Esophagus squamous epithelium (tissue), 4 donors: ENCODE measurements around the gene HEXIM2.

ENCODE experiments used
- CTCF ChIP-seq, 6 experiments: fragments of 450-650 bp in 4 of 6; fragments of 200-600 bp in 2 of 6; sonication (generic) in 2 of 6; IDR thresholded peaks; one replicate each; pipeline ENCODE4 v1.5.1; 2016 to 2019; ENCODE audit warnings: antibody characterized with exemption in 6 of 6, mild to moderate bottlenecking in 4 of 6, moderate library complexity in 4 of 6
- POLR2A ChIP-seq, 4 donors: fragments of 450-650 bp; IDR thresholded peaks; one replicate each; pipeline ENCODE4 v1.6.1; 2017; ENCODE audit warnings: antibody characterized with exemption in 4 of 4, mild to moderate bottlenecking in 4 of 4, moderate library complexity in 3 of 4

GRCh38 chr17:45164734-45165269, 3.1 kb downstream of the HEXIM2 start:
- TF ChIP-seq CTCF (IDR thresholded peaks at IDR 0.05) (no peak), POLR2A (IDR thresholded peaks at IDR 0.05) (no peak)
